LNCAP (cell line): ENCODE results near the gene ZBTB2.

Experiments used
- TF ChIP-seq, protein P1 (sequence below): fragments of 450-650 bp; IDR thresholded peaks from 2 replicates; pipeline ENCODE4 v1.5.1; 2017; ENCODE audit warnings: mild to moderate bottlenecking

Gene ZBTB2

GRCh38 chr6:151377095-151377494 is 14.3 kb downstream of the ZBTB2 start:
- TF ChIP-seq, protein P1, sequence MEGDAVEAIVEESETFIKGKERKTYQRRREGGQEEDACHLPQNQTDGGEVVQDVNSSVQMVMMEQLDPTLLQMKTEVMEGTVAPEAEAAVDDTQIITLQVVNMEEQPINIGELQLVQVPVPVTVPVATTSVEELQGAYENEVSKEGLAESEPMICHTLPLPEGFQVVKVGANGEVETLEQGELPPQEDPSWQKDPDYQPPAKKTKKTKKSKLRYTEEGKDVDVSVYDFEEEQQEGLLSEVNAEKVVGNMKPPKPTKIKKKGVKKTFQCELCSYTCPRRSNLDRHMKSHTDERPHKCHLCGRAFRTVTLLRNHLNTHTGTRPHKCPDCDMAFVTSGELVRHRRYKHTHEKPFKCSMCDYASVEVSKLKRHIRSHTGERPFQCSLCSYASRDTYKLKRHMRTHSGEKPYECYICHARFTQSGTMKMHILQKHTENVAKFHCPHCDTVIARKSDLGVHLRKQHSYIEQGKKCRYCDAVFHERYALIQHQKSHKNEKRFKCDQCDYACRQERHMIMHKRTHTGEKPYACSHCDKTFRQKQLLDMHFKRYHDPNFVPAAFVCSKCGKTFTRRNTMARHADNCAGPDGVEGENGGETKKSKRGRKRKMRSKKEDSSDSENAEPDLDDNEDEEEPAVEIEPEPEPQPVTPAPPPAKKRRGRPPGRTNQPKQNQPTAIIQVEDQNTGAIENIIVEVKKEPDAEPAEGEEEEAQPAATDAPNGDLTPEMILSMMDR: no peak

DNA sequence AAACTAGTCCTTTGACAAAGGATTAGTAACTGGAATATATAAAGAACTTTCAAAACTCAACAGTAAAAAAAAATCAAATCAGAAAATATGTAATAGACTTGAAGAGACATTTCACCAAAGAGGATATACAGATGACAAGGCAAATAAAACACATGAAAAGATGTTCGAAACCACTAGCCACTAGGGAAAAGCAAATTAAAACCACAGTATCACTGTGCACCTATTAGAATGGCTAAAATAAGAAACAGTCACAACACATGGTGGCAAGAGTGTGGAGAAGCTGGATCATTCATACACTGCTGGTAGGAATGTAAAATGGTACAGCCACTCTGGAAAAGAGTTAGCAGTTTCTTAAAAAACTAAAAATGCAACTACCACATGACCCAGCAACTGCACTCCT is 14.9 kb downstream of the ZBTB2 start:
- TF ChIP-seq, protein P1: no peak

GRCh38 chr6:151375833-151376232 is 15.5 kb downstream of the ZBTB2 start:
- TF ChIP-seq, protein P1: no peak

DNA sequence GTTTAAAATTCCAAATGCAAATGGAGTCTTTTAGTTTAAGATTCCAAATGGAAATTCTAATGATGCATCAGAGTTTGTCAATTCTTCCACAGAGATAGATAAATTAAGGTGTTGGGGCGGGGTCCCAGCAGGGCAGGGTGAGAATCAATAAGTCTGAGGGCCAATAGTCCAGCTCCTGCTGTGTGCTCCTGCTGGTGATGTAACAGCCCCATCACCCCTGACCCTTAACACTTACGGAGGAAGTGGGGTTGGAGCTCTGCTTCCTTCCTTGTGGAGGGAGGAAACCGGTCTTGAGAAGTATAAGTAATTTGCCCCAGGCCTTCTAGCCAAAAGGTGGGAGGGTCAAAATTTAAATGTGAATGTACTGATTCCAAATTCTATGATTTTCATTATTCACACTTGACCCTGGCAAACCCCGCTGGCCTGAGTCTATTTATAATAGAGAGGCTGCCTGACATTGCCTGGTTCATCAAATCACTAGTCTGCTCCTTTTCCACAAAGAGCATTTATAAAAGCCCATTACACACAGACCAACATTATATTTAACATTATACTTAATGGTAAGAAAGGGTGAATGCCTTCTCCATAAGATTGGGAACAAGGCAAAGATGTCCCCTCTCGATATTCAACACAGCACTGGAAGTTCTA is 17.2 kb downstream of the ZBTB2 start:
- TF ChIP-seq, protein P1: no peak

GRCh38 chr6:151372164-151372563 is 19.2 kb downstream of the ZBTB2 start:
- TF ChIP-seq, protein P1: no peak

- TF ChIP-seq, protein P1: peak; percentile 26; the same call in 1 of the 2 replicates
These were observed 20.8 kb downstream of the ZBTB2 start for GRCh38 chr6:151370509-151371078.

GRCh38 chr6:151365233-151365632 is 26.1 kb downstream of the ZBTB2 start:
- TF ChIP-seq, protein P1: no peak
